AG04449 (cell line): ENCODE data around the gene EMC9.

ENCODE experiments used
- CTCF ChIA-PET: fragments of 350-600 bp; formaldehyde crosslinking; extraction: SDS; loops from one replicate; lab custom pipeline; 2021; ENCODE audit warnings: antibody characterized with exemption; lab: Yijun Ruan, JAX
- POLR2A ChIA-PET: fragments of 400-600, 350-600 bp; formaldehyde crosslinking; extraction: SDS; loops from one replicate; lab custom pipeline; 2020; ENCODE audit warnings: antibody characterized with exemption, inconsistent platforms; lab: Yijun Ruan, JAX
- DNase-seq: peaks from one replicate; pipeline ENCODE4 v3.0.0-alpha.2; 2010; ENCODE audit warnings: low read depth, low spot score
- H3K4me3 ChIP-seq: 2 replicates; pipeline ENCODE4 v1.5.1; 2011; ENCODE audit warnings: low read depth, mild to moderate bottlenecking, control low read depth, low read length
- CTCF ChIP-seq: IDR thresholded peaks from one replicate; pipeline ENCODE4 v1.5.1; 2011; ENCODE audit warnings: mild to moderate bottlenecking, moderate library complexity, low read length, control low read depth, inconsistent platforms; ENCODE audit not compliant: insufficient read depth; ENCODE audit errors: missing control alignments

Gene EMC9

DNA sequence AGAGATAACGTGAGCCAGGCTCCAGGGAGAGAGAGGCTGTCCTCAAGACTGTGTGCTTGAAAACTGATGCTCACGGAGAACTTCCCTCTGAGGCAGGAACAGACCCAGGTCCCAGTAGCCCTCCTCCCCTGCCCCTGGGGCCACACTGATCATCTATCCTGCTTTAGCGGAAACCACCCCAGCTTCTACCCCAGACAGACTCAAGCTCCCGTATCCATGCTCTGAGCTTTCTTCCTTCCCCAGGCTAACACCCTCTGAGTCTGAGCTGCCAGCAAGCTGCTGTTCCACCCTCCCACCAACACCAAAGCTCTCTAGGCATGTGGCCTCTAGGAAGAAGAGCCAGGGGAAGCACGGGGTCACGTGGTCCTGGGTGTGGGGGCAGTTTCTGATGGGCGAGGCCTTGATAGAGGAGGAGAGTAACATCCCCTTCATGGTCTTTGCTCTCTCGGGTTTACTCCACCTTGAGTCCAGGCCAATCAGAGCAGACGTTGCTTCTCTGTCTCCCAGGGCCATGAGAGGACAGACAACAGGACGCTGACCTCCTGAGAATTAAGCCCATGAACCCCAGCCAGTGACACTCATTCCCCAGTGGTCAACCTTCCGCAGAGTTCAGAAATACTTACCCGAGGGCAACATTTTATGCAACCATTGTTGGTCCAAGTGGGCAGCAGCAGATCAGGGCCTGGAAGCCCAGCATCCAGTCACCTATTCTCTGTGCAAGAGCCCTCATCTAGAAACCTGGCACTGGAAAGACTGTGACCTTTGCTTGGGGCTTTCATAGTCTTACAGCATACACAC lies 45.9 kb downstream of the EMC9 start:
- ChIA-PET CTCF (interaction anchor here (0.8 to 12.8 kb wide), 11 partner anchors 9 to 213 kb away, joined by 3 to 536 read pairs (median 4); partner anchors contain the start of genes CIDEB, IRF9, PSME2 and TINF2), POLR2A (interaction anchor here (0.9 to 3.6 kb wide), 9 partner anchors 8 to 65 kb away, joined by 3 to 44 read pairs (median 13); partner anchors contain the start of genes DCAF11, EMC9, IRF9 and NRL)
- no peak for TF ChIP-seq CTCF
- DNase-seq: no peak
- peak overlapping the region; percentile 87 for H3K4me3 ChIP-seq

- DNase-seq: no peak
- POLR2A ChIA-PET: interaction anchor here (0.9 to 3.6 kb wide), 10 partner anchors 8 to 66 kb away, joined by 3 to 44 read pairs (median 10); partner anchors contain the start of genes DCAF11, EMC9, IRF9 and NRL
- H3K4me3 ChIP-seq: peak overlapping the region; percentile 87
- CTCF ChIA-PET: interaction anchor here (0.9 to 12.8 kb wide), 10 partner anchors 13 to 213 kb away, joined by 3 to 536 read pairs (median 4); partner anchors contain the start of genes CARMIL3, CIDEB, IRF9 and TINF2
- TF ChIP-seq CTCF: no peak
These were observed 46.5 kb downstream of the EMC9 start for GRCh38 chr14:24094841-24095270.

DNA sequence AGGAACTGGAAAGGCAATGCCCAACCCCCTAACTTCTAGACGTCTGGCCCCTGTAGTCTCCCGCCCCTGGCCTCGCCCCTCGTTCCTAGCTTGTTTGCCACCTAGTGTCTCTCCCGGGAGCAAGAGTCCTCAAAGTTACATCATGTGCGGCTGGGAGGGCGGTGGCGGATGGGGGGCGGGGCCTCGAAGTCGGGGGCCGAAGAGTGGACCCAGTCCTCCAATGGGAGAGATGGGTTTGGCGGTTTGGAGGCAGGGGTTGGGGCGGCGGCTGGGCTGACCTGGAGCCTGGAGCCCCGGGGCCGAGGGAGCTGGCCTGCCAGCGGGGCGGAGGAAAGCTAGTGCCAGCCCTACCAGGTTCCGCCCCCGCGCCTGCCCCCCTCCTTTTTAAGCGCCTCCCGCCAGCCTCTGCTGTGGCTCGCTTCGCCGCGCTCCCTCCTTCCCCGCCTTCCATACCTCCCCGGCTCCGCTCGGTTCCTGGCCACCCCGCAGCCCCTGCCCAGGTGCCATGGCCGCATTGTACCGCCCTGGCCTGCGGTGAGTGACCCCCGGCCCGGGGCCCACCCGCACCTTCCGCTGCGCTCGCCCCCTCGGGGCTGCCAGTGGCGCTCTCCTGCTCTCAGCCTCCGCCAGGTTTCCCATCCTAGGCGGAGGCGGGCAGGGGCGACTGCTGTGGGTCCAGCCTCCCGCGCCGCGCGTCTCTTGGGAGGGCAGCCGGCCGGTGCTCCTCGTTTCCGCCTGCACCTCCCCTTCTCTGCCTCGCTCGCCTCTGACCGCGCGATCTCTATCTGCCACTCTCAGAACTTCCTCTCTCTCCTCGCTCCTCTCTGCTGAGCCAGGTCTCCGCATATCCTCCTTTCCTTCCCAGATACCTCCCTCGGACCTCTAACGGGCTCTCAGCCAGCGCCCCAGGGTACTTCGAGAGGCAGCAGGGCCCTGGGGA lies 47.2 kb downstream of the EMC9 start, which contains the start of gene PCK2:
TSS of gene PCK2 (plus strand) at position 411 of the 940 bp plus-strand sequence. CDS start at position 506, 95 bp downstream.
- ChIA-PET POLR2A (interaction anchor here (0.6 to 3.6 kb wide), 19 partner anchors 8 to 210 kb away, joined by 3 to 44 read pairs (median 5); partner anchors contain the start of genes CARMIL3, DCAF11, EMC9 and IRF9), CTCF (interaction anchor here (0.9 to 12.8 kb wide), 13 partner anchors 8 to 214 kb away, joined by 3 to 536 read pairs (median 4); partner anchors contain the start of genes CARMIL3, CIDEB, IRF9 and TINF2)
- peak within 1 kb of the TSS; percentile 87 for H3K4me3 ChIP-seq
- peak; percentile 9 for TF ChIP-seq CTCF
- peak; percentile 63 for DNase-seq

DNA sequence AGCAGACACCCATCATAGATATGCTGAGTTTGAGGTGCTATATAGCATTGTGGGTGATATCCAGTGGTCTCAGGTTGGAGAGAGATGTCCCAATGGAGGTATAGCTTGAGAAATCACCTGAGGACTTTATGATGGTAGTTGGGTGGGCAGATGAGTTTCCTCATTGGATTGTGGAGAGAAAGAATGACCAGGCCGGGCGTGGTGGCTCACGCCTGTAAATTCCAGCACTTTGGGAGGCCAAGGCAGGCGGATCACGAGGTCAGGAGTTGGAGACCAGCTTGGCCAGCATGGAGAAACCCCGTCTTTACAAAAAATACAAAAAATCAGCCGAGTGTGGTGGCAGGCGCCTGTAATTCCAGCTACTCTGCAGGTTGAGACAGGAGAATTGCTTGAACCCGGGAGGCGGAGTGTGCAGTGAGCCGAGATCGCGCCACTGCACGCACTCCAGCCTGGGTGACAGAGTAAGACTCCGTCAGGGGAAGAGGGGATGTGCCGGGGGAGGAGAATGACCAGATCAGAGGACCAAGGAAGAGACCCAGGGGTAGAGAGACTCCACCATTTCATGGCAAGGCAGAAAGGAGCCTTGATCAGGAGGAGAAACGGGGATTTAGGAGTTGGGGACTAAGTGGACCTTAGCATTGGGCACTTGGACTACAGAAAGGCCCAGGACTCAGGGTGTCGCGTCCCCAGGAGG lies 48.0 kb downstream of the EMC9 start:
- no peak for TF ChIP-seq CTCF
- DNase-seq: no peak
- CTCF ChIA-PET: interaction anchor here (0.8 to 12.8 kb wide), 20 partner anchors 8 to 505 kb away, joined by 3 to 536 read pairs (median 6); partner anchors contain the start of genes CARMIL3, DCAF11, IRF9 and NRL
- peak overlapping the region; percentile 87 for H3K4me3 ChIP-seq
- POLR2A ChIA-PET: interaction anchor here (0.6 to 3.6 kb wide), 16 partner anchors 7 to 210 kb away, joined by 3 to 44 read pairs (median 6); partner anchors contain the start of genes CARMIL3, DCAF11, IRF9 and MDP1
